ENCODE results near the gene TMEM108. TPM values are rescaled to one million over a fixed set of nuclear protein-coding genes. Genes with fewer than 3 reads are reported as not detected.

The TMEM108 gene
- total RNA-seq, 1 experiment from 2014 or later, result not detected

GRCh38 chr3:133211856-133212255 lies 173.7 kb downstream of the TMEM108 start:
- H3K27me3 Mint-ChIP-seq (ENCODE audit: insufficient read depth, unreplicated experiment), result peaks cover 12% of the 10 kb centered on the region
- POLR2A ChIA-PET, result no interaction called here
- DNase-seq (ENCODE audit: unreplicated experiment), result no peak
- no TSS peak for BruUV-seq (replicated peaks)
- CTCF ChIA-PET, result no interaction called here
- no peaks in the 10 kb centered on the region for H3K9me3 Mint-ChIP-seq (ENCODE audit: unreplicated experiment)
- H3K36me3 Mint-ChIP-seq (ENCODE audit: insufficient read depth, unreplicated experiment), result no peaks in the 10 kb centered on the region
- TF ChIP-seq CTCF (IDR thresholded peaks at IDR 0.05; ENCODE audit: unreplicated experiment), result no peak
- no peak overlapping the region for H3K27ac Mint-ChIP-seq (ENCODE audit: low read depth, unreplicated experiment)
- intact Hi-C loops (cut with micrococcal nuclease), result no loop called here
- H3K4me3 Mint-ChIP-seq (ENCODE audit: unreplicated experiment), result no peak overlapping the region
- no peaks in the 10 kb centered on the region for H3K4me1 Mint-ChIP-seq (ENCODE audit: insufficient read depth, unreplicated experiment)

GRCh38 chr3:133213937-133214336 lies 175.7 kb downstream of the TMEM108 start:
- no peaks in the 10 kb centered on the region for H3K4me1 Mint-ChIP-seq (ENCODE audit: insufficient read depth, unreplicated experiment)
- intact Hi-C loops (cut with micrococcal nuclease), result no loop called here
- POLR2A ChIA-PET, result no interaction called here
- no peak for DNase-seq (ENCODE audit: unreplicated experiment)
- peaks cover 8% of the 10 kb centered on the region for H3K9me3 Mint-ChIP-seq (ENCODE audit: unreplicated experiment)
- H3K27me3 Mint-ChIP-seq (ENCODE audit: insufficient read depth, unreplicated experiment), result peaks cover 12% of the 10 kb centered on the region
- H3K36me3 Mint-ChIP-seq (ENCODE audit: insufficient read depth, unreplicated experiment), result no peaks in the 10 kb centered on the region
- H3K4me3 Mint-ChIP-seq (ENCODE audit: unreplicated experiment), result no peak overlapping the region
- BruUV-seq (replicated peaks), result no TSS peak
- no peak for TF ChIP-seq CTCF (IDR thresholded peaks at IDR 0.05; ENCODE audit: unreplicated experiment)
- no peak overlapping the region for H3K27ac Mint-ChIP-seq (ENCODE audit: low read depth, unreplicated experiment)
- CTCF ChIA-PET, result interaction anchor here (0.7 to 1.2 kb wide), 3 partner anchors 9 to 896 kb away, joined by 3 read pairs; no protein-coding TSS in a partner anchor

- no peaks in the 10 kb centered on the region for H3K9me3 Mint-ChIP-seq (ENCODE audit: unreplicated experiment)
- POLR2A ChIA-PET, result no interaction called here
Measured at GRCh38 chr3:133227813-133228212, 189.6 kb downstream of the TMEM108 start.

GRCh38 chr3:133230195-133230594 lies 192.0 kb downstream of the TMEM108 start:
- H3K4me1 Mint-ChIP-seq (ENCODE audit: insufficient read depth, unreplicated experiment), result no peaks in the 10 kb centered on the region
- CTCF ChIA-PET, result no interaction called here
- POLR2A ChIA-PET, result no interaction called here
- no TSS peak for BruUV-seq (replicated peaks)
- H3K36me3 Mint-ChIP-seq (ENCODE audit: insufficient read depth, unreplicated experiment), result no peaks in the 10 kb centered on the region
- no peak overlapping the region for H3K4me3 Mint-ChIP-seq (ENCODE audit: unreplicated experiment)
- no peak overlapping the region for H3K27ac Mint-ChIP-seq (ENCODE audit: low read depth, unreplicated experiment)
- no peak for TF ChIP-seq CTCF (IDR thresholded peaks at IDR 0.05; ENCODE audit: unreplicated experiment)
- no peaks in the 10 kb centered on the region for H3K27me3 Mint-ChIP-seq (ENCODE audit: insufficient read depth, unreplicated experiment)
- H3K9me3 Mint-ChIP-seq (ENCODE audit: unreplicated experiment), result no peaks in the 10 kb centered on the region
- DNase-seq (ENCODE audit: unreplicated experiment), result no peak
- intact Hi-C loops (cut with micrococcal nuclease), result no loop called here

More at GRCh38 chr3:133227813-133228212, 189.6 kb downstream of the TMEM108 start:
- intact Hi-C loops (cut with micrococcal nuclease), result no loop called here
- Mint-ChIP-seq H3K4me3 (ENCODE audit: unreplicated experiment) (no peak overlapping the region), H3K36me3 (ENCODE audit: insufficient read depth, unreplicated experiment) (no peaks in the 10 kb centered on the region), H3K4me1 (ENCODE audit: insufficient read depth, unreplicated experiment) (no peaks in the 10 kb centered on the region), H3K27me3 (ENCODE audit: insufficient read depth, unreplicated experiment) (peaks cover 2% of the 10 kb centered on the region), H3K27ac (ENCODE audit: low read depth, unreplicated experiment) (no peak overlapping the region)
- BruUV-seq (replicated peaks), result no TSS peak
- DNase-seq (ENCODE audit: unreplicated experiment), result no peak
- no peak for TF ChIP-seq CTCF (IDR thresholded peaks at IDR 0.05; ENCODE audit: unreplicated experiment)
- CTCF ChIA-PET, result interaction anchor here (0.6 kb wide), 2 partner anchors 54 to 1322 kb away, joined by 3 to 4 read pairs; no protein-coding TSS in a partner anchor
